Measurements from ENCODE around the gene POLN.

The POLN gene

DNA sequence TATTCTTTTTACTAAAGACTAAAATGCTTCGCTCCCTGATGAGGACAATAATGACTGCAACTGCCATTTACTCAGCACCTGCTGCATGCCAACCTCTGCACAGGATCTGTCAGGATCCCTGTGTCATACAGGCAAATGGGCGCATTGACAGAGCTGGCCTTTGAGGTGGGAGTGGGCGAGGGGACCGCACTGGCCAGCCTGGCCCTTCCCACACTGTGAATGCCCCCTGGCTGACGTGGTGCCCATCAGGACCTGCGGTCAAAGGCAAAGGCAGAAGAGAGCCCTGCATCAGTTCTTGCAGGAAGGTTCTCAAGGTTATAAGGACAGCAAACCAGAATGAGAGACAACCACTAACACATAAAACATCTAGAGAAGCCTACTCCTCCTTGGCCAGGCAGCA, 67.9 kb downstream of the POLN start:
- DNase-seq (ENCODE audit: extremely low spot score) = no peak
- TF ChIP-seq, protein P1, sequence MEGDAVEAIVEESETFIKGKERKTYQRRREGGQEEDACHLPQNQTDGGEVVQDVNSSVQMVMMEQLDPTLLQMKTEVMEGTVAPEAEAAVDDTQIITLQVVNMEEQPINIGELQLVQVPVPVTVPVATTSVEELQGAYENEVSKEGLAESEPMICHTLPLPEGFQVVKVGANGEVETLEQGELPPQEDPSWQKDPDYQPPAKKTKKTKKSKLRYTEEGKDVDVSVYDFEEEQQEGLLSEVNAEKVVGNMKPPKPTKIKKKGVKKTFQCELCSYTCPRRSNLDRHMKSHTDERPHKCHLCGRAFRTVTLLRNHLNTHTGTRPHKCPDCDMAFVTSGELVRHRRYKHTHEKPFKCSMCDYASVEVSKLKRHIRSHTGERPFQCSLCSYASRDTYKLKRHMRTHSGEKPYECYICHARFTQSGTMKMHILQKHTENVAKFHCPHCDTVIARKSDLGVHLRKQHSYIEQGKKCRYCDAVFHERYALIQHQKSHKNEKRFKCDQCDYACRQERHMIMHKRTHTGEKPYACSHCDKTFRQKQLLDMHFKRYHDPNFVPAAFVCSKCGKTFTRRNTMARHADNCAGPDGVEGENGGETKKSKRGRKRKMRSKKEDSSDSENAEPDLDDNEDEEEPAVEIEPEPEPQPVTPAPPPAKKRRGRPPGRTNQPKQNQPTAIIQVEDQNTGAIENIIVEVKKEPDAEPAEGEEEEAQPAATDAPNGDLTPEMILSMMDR (IDR thresholded peaks at IDR 0.05; ENCODE audit: control extremely low read depth, extremely low read depth, low read depth, missing control alignments) = no peak
- POLR2A ChIA-PET = no interaction called here
- CTCF ChIA-PET = no interaction called here

DNA sequence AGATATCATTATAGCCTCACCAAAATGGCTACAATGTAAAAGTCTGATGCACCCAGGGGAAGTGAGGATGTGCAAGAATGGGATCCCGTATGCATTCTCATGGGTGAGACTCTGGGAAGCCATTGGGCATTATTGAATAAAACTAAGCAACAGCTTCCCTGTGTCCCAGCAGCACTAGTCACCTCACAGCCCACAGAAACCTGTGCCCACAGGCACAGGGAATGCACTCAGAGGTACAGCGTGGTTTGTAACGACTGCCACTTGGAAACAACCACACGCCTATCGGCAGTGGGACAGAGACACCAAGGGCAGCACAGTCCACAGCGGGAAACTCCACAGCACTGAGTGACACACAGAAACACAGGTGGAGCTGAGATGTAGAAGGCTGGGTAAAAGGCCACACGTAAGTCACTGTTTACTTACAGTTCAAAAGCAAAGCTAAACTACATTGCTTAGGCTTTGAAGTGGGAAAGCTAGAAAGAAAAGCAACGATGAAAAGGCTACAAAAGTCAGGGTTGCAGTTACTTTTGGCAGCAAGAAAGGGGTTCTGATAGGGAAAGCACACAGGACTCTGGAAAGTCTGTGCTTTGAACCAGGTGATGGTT, 69.2 kb downstream of the POLN start:
- TF ChIP-seq, protein P1 (IDR thresholded peaks at IDR 0.05; ENCODE audit: control extremely low read depth, extremely low read depth, low read depth, missing control alignments) = no peak
- CTCF ChIA-PET = interaction anchor here (0.9 to 1.9 kb wide), 3 partner anchors 21 to 36 kb away, joined by 3 to 5 read pairs (median 3); no protein-coding TSS in a partner anchor
- DNase-seq (ENCODE audit: extremely low spot score) = no peak
- POLR2A ChIA-PET = no interaction called here

DNA sequence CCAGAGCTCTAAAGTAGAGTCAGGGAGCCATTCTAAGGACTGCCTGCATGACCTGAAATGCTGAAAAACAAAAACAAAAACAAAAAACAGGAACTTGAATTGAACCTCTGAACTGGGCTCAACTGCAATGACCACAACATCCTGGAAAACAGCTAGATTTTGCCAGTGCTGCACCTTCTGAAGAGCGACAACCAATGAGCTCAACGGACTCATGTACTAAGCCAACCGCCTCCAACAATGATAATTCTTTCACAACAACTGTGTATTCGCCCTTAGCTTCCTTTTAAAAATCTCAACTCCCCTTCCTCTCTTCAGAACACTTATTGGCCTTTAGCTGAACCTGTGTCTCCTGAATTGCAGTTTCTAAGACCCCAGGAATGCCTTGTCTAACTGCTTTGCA, 69.8 kb downstream of the POLN start:
- ChIA-PET CTCF (interaction anchor here (0.9 to 1.9 kb wide), 3 partner anchors 21 to 37 kb away, joined by 3 to 5 read pairs (median 3); no protein-coding TSS in a partner anchor), POLR2A (no interaction called here)
- no peak for DNase-seq (ENCODE audit: extremely low spot score)
- TF ChIP-seq, protein P1 (IDR thresholded peaks at IDR 0.05; ENCODE audit: control extremely low read depth, extremely low read depth, low read depth, missing control alignments) = no peak

DNA sequence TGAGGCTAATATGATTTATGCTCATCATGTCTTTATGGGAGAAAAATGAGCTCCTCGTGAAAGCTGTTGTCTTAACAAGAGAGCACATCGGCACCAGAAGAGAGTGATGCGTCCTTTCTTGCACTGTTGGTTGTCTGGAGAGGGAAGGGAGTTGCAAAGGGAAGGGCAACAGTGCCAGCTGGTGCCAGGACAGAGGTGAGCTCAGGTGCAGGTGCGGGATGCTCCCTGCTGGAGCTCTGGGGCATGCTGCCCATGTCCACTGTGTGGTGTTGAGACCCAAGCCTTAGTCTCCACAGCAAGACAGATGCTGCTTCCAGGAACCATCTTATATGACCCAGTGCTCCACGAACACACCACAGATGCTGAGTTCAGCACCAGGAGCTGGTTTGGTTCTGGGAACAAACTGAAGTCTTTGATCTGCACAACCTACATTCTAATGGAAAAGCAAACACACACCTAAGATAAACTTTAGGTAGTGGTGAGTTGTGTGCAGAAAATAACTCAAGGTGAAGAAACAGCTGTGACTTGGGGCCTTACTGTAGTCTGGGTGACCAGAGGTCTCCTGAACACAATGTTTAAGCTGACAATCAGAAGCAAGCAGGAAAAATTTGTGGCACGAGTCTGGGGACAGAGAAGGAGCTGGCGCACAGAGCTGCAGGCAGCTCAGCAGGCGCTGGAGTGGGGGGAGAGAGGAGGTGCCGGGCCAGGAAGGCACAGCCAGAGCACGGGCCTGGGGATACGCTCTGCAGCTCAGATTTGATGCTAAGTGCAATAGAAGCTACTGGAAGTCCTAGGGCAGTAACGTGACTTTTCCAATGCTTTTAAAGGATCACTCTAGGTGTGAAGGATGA, 73.2 kb downstream of the POLN start:
- no peak for DNase-seq (ENCODE audit: extremely low spot score)
- POLR2A ChIA-PET = no interaction called here
- CTCF ChIA-PET = interaction anchor here (0.6 to 2.0 kb wide), 5 partner anchors 9 to 51 kb away, joined by 3 to 5 read pairs (median 4); no protein-coding TSS in a partner anchor
- TF ChIP-seq, protein P1 (IDR thresholded peaks at IDR 0.05; ENCODE audit: control extremely low read depth, extremely low read depth, low read depth, missing control alignments) = no peak

DNA sequence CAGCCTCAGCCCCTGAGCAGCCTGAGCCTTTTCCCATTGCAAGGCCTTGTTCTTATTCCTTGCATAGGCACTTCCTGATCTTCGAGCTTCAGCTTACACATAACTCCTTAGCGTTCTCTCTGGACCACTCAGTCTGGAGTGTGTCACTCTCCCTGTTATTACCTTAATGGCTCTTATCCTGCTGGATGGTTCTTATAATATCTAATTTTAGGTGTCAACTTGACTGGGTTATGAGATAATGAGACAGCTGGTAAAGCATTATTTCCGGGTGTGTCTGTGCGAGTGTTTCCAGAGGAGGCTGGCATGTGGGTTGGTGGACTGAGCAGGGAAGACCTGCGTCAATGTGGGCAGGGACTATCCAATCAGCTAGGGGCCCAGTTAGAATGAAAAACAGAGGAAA, 75.7 kb downstream of the POLN start:
- DNase-seq (ENCODE audit: extremely low spot score) = no peak
- ChIA-PET POLR2A (no interaction called here), CTCF (interaction anchor here (1.0 kb wide), 1 partner anchor 34 kb away, joined by 3 read pairs; no protein-coding TSS in a partner anchor)
- TF ChIP-seq, protein P1 (IDR thresholded peaks at IDR 0.05; ENCODE audit: control extremely low read depth, extremely low read depth, low read depth, missing control alignments) = no peak

DNA sequence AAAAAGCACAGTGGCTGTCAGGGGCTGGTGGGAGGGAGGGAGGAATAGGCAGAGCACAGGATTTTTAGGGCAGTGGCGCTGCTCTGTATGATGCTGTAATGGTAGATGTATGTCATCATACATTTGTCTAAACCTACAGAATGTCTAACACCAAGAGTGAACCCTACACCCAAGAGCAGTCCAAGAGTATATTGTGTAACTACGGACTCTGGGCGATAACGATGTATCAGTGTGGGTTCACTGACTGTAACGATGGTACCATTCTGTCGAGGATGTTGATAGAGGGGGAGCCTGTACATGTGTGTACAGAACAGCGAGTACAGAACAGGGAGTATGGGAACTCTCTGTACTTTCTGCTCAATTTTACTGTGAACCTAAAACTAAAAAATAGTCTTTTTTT, 76.5 kb downstream of the POLN start:
- no peak for DNase-seq (ENCODE audit: extremely low spot score)
- ChIA-PET POLR2A (no interaction called here), CTCF (interaction anchor here (1.0 kb wide), 1 partner anchor 35 kb away, joined by 3 read pairs; no protein-coding TSS in a partner anchor)
- TF ChIP-seq, protein P1 (IDR thresholded peaks at IDR 0.05; ENCODE audit: control extremely low read depth, extremely low read depth, low read depth, missing control alignments) = no peak
